Nephron (organoid): ENCODE measurements around the gene CDKN2B-AS1.

ENCODE experiments used
- H3K27ac Mint-ChIP-seq, 3 experiments: 2 replicates each; pipeline ENCODE4 v1.8.0; 2020; ENCODE audit warnings: mixed read lengths in 3 of 3, mild to moderate bottlenecking in 2 of 3, moderate library complexity in 1 of 3
- H3K27me3 Mint-ChIP-seq: 2 replicates; pipeline ENCODE4 v1.8.0; 2021; ENCODE audit warnings: low read depth, mild to moderate bottlenecking, moderate library complexity, mixed read lengths
- H3K36me3 Mint-ChIP-seq: 2 replicates; pipeline ENCODE4 v1.8.0; 2020; ENCODE audit warnings: low read depth, mixed read lengths
- H3K4me1 Mint-ChIP-seq: 2 replicates; pipeline ENCODE4 v1.8.0; 2020; ENCODE audit warnings: mixed read lengths
- H3K4me3 Mint-ChIP-seq, 3 experiments: 2 replicates each; pipeline ENCODE4 v1.8.0; 2020; ENCODE audit warnings: mild to moderate bottlenecking in 3 of 3, mixed read lengths in 3 of 3, moderate library complexity in 2 of 3
- H3K9me3 Mint-ChIP-seq: 2 replicates; pipeline ENCODE4 v1.8.0; 2020; ENCODE audit warnings: mixed read lengths
- TF ChIP-seq, protein P1 (sequence below), 3 experiments: fragments of 200-600 bp; sonication (generic); IDR thresholded peaks; one replicate each; pipeline ENCODE4 v1.5.0; 2021; ENCODE audit warnings: antibody characterized with exemption in 3 of 3; ENCODE audit not compliant: unreplicated experiment in 3 of 3

CDKN2B-AS1 gene

DNA sequence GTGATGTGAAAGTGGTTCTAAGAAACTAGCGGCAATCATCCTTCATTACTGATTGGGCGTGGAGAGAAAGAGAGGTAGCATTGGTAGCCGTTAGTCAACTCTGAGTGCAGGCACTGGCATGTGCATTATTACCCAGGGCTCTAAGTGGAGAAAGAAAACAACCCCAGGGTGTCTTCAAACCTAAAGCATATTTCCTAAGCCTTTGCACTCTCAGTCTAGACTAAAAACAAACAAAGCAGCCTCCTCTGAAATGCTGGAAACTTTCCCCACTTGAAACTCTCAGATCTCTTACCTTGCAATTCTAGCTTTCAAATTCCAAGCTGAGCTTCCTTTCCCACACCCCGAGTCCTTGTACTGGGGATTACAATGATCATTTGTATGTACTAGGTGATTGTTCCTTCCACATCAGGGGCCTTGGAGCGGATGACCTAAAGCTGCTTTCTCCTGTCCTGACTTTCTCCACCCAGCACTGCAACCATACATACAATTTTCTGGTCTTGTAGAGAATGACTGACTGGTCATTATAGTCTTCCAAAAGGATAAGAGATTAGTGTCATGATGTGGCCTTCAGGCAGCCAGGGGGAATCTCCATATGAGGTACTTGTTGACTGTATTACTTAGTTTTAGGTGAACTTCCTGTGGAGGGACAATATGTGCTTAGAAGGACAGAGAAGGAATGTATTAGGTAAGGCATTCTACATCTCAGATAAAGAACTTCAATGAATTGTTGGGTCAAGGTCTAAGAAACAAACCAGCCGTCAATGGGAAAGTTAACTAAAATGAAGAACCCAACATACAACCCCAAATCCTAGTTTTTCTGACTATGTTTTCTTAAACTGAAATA lies 112.8 kb downstream of the CDKN2B-AS1 start:
- no peaks in the 10 kb centered on the region for H3K27me3 Mint-ChIP-seq
- H3K4me3 Mint-ChIP-seq = no peak overlapping the region
- H3K27ac Mint-ChIP-seq = no peak overlapping the region
- no peaks in the 10 kb centered on the region for H3K4me1 Mint-ChIP-seq
- TF ChIP-seq, protein P1, sequence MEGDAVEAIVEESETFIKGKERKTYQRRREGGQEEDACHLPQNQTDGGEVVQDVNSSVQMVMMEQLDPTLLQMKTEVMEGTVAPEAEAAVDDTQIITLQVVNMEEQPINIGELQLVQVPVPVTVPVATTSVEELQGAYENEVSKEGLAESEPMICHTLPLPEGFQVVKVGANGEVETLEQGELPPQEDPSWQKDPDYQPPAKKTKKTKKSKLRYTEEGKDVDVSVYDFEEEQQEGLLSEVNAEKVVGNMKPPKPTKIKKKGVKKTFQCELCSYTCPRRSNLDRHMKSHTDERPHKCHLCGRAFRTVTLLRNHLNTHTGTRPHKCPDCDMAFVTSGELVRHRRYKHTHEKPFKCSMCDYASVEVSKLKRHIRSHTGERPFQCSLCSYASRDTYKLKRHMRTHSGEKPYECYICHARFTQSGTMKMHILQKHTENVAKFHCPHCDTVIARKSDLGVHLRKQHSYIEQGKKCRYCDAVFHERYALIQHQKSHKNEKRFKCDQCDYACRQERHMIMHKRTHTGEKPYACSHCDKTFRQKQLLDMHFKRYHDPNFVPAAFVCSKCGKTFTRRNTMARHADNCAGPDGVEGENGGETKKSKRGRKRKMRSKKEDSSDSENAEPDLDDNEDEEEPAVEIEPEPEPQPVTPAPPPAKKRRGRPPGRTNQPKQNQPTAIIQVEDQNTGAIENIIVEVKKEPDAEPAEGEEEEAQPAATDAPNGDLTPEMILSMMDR (IDR thresholded peaks at IDR 0.05; ENCODE audit: unreplicated experiment in 3 of 3) = no peak
- H3K9me3 Mint-ChIP-seq = no peaks in the 10 kb centered on the region
- no peaks in the 10 kb centered on the region for H3K36me3 Mint-ChIP-seq

DNA sequence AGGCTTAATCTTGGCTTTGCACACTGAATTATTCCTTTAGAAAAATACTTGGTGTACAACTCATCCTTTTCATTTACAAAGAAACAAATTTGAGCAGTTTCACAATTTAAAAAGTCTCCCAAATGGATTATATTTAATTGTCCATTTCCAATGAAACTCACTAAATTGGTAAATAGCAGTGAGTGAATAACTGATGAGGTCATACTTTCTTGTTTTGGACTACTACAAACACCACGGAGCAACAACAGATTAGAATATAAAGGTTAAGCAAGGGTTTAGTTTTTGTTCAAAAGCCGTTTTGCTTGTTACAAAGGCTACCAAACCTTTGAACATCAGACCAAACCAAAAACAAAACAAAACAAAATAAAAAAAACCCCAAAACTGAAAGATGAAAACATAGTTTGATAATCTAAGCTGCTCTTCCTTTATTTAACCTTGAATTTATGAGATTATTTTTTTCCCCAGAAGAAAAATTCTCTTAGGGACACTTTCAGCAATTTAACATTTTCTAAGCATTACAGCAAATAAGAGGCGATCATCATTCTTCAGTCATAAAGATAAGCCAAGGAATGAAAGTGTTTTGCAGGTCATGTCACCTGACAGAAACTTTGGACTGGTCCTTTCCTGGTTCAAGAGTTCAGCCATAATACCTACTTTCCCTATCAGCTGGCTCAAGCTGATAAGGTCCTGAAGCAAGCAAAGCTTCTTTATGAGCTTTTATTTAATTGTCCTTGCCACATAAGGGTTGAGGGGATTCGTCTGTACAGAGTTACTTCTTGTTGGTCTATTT lies 114.2 kb downstream of the CDKN2B-AS1 start:
- no peaks in the 10 kb centered on the region for H3K36me3 Mint-ChIP-seq
- no peaks in the 10 kb centered on the region for H3K4me1 Mint-ChIP-seq
- no peak overlapping the region for H3K4me3 Mint-ChIP-seq
- TF ChIP-seq, protein P1 (IDR thresholded peaks at IDR 0.05; ENCODE audit: unreplicated experiment in 3 of 3) = no peak
- H3K27ac Mint-ChIP-seq = no peak overlapping the region
- H3K27me3 Mint-ChIP-seq = no peaks in the 10 kb centered on the region
- no peaks in the 10 kb centered on the region for H3K9me3 Mint-ChIP-seq

DNA sequence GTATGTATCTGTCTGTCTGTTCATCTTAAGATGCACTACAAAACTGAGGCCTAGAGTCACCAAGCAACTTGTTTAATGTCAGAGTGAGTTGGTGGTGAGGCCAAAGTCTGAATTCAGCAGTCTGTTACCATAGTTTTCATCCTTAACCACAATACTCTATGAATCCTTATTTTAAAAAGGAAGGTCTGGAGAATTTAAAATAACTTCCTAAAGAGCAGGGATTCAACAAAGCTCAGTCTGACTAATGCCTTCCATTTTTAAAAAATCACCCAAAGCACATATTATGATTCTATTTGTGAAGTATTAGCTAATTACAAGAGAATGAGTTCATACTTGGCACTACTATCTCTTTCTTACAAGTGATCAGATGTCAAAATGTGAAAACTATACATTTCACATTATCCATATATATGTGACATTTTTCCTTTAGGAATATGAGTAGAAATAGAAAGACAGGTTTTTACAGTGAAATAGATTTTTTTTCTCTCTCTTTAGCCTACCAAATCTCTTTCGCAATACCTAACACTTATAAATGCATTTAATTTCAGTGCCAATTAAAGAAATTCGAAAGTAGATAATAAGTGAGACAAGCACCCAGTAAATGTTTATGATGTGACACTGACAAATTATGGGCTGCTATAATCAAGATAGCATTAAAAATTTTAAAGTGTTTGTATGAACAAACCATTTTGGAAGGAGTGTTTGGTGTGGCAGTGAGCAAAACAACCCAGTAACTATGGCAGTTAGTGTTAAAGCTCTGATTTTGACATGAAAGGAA lies 116.8 kb downstream of the CDKN2B-AS1 start:
- Mint-ChIP-seq H3K27ac (no peak overlapping the region), H3K4me1 (no peaks in the 10 kb centered on the region), H3K9me3 (no peaks in the 10 kb centered on the region), H3K27me3 (no peaks in the 10 kb centered on the region), H3K4me3 (no peak overlapping the region), H3K36me3 (no peaks in the 10 kb centered on the region)
- TF ChIP-seq, protein P1 (IDR thresholded peaks at IDR 0.05; ENCODE audit: unreplicated experiment in 3 of 3) = no peak

DNA sequence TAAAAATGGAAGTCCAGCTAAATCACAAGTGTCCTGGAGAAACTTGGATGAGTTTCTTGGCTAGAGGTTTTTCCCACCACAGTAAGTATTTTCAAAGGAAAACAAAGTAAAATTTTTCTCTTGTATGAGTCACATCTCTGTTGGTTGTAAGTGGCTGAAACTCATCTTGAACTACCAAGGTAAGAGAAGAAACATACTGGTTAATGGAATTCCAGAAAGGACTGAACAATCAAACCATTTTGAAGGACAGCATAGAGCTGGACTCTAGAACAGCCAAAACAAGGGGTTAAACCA lies 117.3 kb downstream of the CDKN2B-AS1 start:
- Mint-ChIP-seq H3K27me3 (no peaks in the 10 kb centered on the region), H3K27ac (no peak overlapping the region), H3K36me3 (no peaks in the 10 kb centered on the region), H3K4me1 (no peaks in the 10 kb centered on the region), H3K4me3 (no peak overlapping the region), H3K9me3 (no peaks in the 10 kb centered on the region)
- TF ChIP-seq, protein P1 (IDR thresholded peaks at IDR 0.05; ENCODE audit: unreplicated experiment in 3 of 3) = no peak

DNA sequence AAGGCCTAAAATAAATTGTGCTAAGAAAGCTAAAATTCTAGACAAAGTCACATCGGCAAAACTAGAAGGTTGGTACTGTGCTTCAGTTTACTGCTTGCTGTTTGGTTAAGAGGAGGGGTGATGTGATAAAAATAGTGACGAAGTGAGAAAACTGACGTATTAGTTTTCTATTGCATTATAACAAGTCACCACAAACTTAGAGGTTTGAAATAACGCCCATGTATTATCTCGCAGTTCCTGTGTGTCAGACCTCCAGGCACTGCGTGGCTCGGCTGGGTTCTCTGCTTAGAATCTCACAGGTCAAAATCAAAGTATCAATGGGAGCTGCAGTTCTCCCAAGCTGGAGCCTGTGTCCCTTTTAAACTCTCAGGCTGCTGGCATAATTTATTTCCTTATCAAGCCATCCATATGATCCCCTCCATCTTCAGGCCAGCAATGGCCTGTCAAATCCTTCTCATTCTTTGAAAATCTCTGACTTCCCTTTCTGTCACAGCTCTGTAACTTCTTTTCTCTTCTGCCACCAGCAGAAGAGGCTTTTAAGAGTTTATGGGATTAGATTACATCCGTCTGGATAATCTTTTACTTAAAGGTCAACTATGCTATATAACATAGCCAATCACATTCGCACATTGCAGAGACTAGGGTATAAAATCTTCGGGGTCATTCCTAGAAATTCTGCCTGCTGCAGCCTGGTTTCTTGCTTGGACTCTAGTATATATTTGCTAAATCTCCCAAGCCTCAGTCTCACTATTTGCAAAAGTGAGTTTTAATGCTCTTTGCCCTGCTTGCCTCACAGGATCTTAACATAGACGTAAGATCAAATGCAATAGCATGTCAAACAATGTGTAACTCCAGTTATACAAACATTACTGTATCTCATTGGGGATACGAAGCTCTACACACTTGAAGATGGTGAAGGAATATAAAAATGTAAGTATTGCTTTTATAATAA lies 118.6 kb downstream of the CDKN2B-AS1 start:
- Mint-ChIP-seq H3K4me3 (no peak overlapping the region), H3K4me1 (no peaks in the 10 kb centered on the region), H3K27ac (no peak overlapping the region), H3K27me3 (no peaks in the 10 kb centered on the region), H3K9me3 (no peaks in the 10 kb centered on the region), H3K36me3 (no peaks in the 10 kb centered on the region)
- TF ChIP-seq, protein P1 (IDR thresholded peaks at IDR 0.05; ENCODE audit: unreplicated experiment in 3 of 3) = no peak
